OCI-LY3 (cell line): Measurements from ENCODE around the gene CAMK2D.

Source experiments
- H2AFZ ChIP-seq: fragments of 200-600, 300-600 bp; shearing (Covaris generic); 2 replicates; pipeline ENCODE4 v1.6.0; 2014; ENCODE audit warnings: antibody characterized with exemption, low read depth, low read length
- H3K27ac ChIP-seq: fragments of 200-600, 300-600 bp; sonication (generic); 2 replicates; pipeline ENCODE4 v1.5.1; 2014; ENCODE audit warnings: mild to moderate bottlenecking, low read length, moderate library complexity, mixed read lengths
- H3K27me3 ChIP-seq: fragments of 200-600, 300-600 bp; sonication (generic); 2 replicates; pipeline ENCODE4 v1.6.1; 2014; ENCODE audit warnings: low read depth, low read length, mixed read lengths
- H3K36me3 ChIP-seq: fragments of 200-600, 300-600 bp; sonication (generic); replicated peaks from 2 replicates; pipeline ENCODE3; 2014; ENCODE audit warnings: low read depth, low read length, mixed read lengths
- H3K4me1 ChIP-seq: fragments of 300-600, 200-600 bp; sonication (generic); 2 replicates; pipeline ENCODE4 v1.6.1; 2014; ENCODE audit warnings: low read length, mixed read lengths
- H3K4me2 ChIP-seq: fragments of 200-600, 300-600 bp; sonication (generic); 2 replicates; pipeline ENCODE4 v1.6.1; 2014; ENCODE audit warnings: low read length, mixed read lengths
- H3K4me3 ChIP-seq: fragments of 300-600, 200-600 bp; sonication (generic); 2 replicates; pipeline ENCODE4 v1.5.1; 2014; ENCODE audit warnings: antibody characterized with exemption, mild to moderate bottlenecking, low read length, moderate library complexity
- H3K79me2 ChIP-seq: fragments of 300-600, 200-600 bp; shearing (Covaris generic); 2 replicates; pipeline ENCODE4 v1.6.1; 2014; ENCODE audit warnings: mild to moderate bottlenecking, low read length, mixed read lengths
- H3K9ac ChIP-seq: fragments of 300-600, 200-600 bp; shearing (Covaris generic); 2 replicates; pipeline ENCODE4 v1.6.0; 2014; ENCODE audit warnings: mild to moderate bottlenecking, low read length, moderate library complexity
- H3K9me3 ChIP-seq: fragments of 200-600, 300-600 bp; shearing (Covaris generic); 2 replicates; pipeline ENCODE4 v1.6.1; 2014; ENCODE audit warnings: low read length, mixed read lengths; ENCODE audit not compliant: insufficient read depth
- H4K20me1 ChIP-seq: fragments of 200-600, 300-600 bp; sonication (generic); 2 replicates; pipeline ENCODE4 v1.6.1; 2016; ENCODE audit warnings: low read length, mixed read lengths; ENCODE audit not compliant: insufficient read depth
- CTCF ChIP-seq: fragments of 200-600, 300-600 bp; sonication (generic); IDR thresholded peaks from 2 replicates; pipeline ENCODE4 v1.5.1; 2014; ENCODE audit warnings: antibody characterized with exemption, low read length, low read depth
- EZH2phosphoT487 ChIP-seq: fragments of 200-600 bp; shearing (Covaris generic); IDR thresholded peaks from 2 replicates; pipeline ENCODE4 v1.6.1; 2018; ENCODE audit warnings: antibody characterized with exemption, mixed run types, low read depth

The CAMK2D gene

GRCh38 chr4:113760795-113761619 lies 531 bp downstream of the CAMK2D start:
- peak overlapping the region; percentile 87 for H3K4me3 ChIP-seq
- peak overlapping the region; percentile 98 for H3K27ac ChIP-seq
- 0 out of 2 replicates have a peak, but pooled peaks cover 2% of the 10 kb centered on the region for H4K20me1 ChIP-seq
- TF ChIP-seq CTCF = no peak
- TF ChIP-seq EZH2phosphoT487 = no peak
- peak overlapping the region; percentile 96 for H3K9ac ChIP-seq
- H3K4me2 ChIP-seq = peak overlapping the region; percentile 91
- H3K36me3 ChIP-seq = no peaks in the 10 kb centered on the region
- peak overlapping the region; percentile 81 for H2AFZ ChIP-seq
- H3K9me3 ChIP-seq = no peaks in the 10 kb centered on the region
- peaks cover 17% of the 10 kb centered on the region for H3K4me1 ChIP-seq
- peaks cover 12% of the 10 kb centered on the region for H3K79me2 ChIP-seq
- H3K27me3 ChIP-seq = peaks cover 7% of the 10 kb centered on the region; the same call in 1 of the 2 replicates

GRCh38 chr4:113760094-113760794 lies 1.3 kb downstream of the CAMK2D start:
- peak overlapping the region; percentile 91 for H3K4me2 ChIP-seq
- H2AFZ ChIP-seq = peak overlapping the region; percentile 81
- peaks cover 7% of the 10 kb centered on the region; the same call in 1 of the 2 replicates for H3K27me3 ChIP-seq
- no peaks in the 10 kb centered on the region for H3K36me3 ChIP-seq
- H3K79me2 ChIP-seq = peaks cover 12% of the 10 kb centered on the region
- H3K27ac ChIP-seq = peak overlapping the region; percentile 98
- H3K9me3 ChIP-seq = no peaks in the 10 kb centered on the region
- H3K4me3 ChIP-seq = peak overlapping the region; percentile 87
- H3K4me1 ChIP-seq = peaks cover 25% of the 10 kb centered on the region
- H3K9ac ChIP-seq = peak overlapping the region; percentile 96
- no peak; the same call in 1 of the 2 replicates for TF ChIP-seq CTCF
- TF ChIP-seq EZH2phosphoT487 = no peak
- 0 out of 2 replicates have a peak, but pooled peaks cover 2% of the 10 kb centered on the region for H4K20me1 ChIP-seq

- H3K79me2 ChIP-seq = peaks cover 12% of the 10 kb centered on the region
- H4K20me1 ChIP-seq = 0 out of 2 replicates have a peak, but pooled peaks cover 2% of the 10 kb centered on the region
- H3K9me3 ChIP-seq = no peaks in the 10 kb centered on the region
- H3K27me3 ChIP-seq = peaks cover 7% of the 10 kb centered on the region; the same call in 1 of the 2 replicates
- H3K4me3 ChIP-seq = peak overlapping the region; percentile 87
- TF ChIP-seq CTCF (no peak), EZH2phosphoT487 (no peak)
- H3K36me3 ChIP-seq = no peaks in the 10 kb centered on the region
- peak overlapping the region; percentile 96 for H3K9ac ChIP-seq
- peak overlapping the region; percentile 81 for H2AFZ ChIP-seq
- peak overlapping the region; percentile 91 for H3K4me2 ChIP-seq
- H3K27ac ChIP-seq = no peak overlapping the region; the same call in 1 of the 2 replicates
- peaks cover 30% of the 10 kb centered on the region for H3K4me1 ChIP-seq
Observed at GRCh38 chr4:113759696-113760093, 1.8 kb downstream of the CAMK2D start.

- H2AFZ ChIP-seq = no peak overlapping the region
- H3K79me2 ChIP-seq = peaks cover 12% of the 10 kb centered on the region
- H3K4me3 ChIP-seq = no peak overlapping the region
- H3K27me3 ChIP-seq = peaks cover 7% of the 10 kb centered on the region; the same call in 1 of the 2 replicates
- H3K27ac ChIP-seq = no peak overlapping the region
- H4K20me1 ChIP-seq = 0 out of 2 replicates have a peak, but pooled peaks cover 2% of the 10 kb centered on the region
- H3K36me3 ChIP-seq = no peaks in the 10 kb centered on the region
- no peak overlapping the region for H3K4me2 ChIP-seq
- no peak overlapping the region for H3K9ac ChIP-seq
- H3K9me3 ChIP-seq = no peaks in the 10 kb centered on the region
- no peak for TF ChIP-seq CTCF
- no peak for TF ChIP-seq EZH2phosphoT487
- peaks cover 29% of the 10 kb centered on the region for H3K4me1 ChIP-seq
Observed at GRCh38 chr4:113758372-113758771, 3.2 kb downstream of the CAMK2D start.
